OCI-LY3 (cell line): Measurements from ENCODE around the gene FMNL3.

Experiments used
- EZH2phosphoT487 ChIP-seq: fragments of 200-600 bp; shearing (Covaris generic); IDR thresholded peaks from 2 replicates; pipeline ENCODE4 v1.6.1; 2018; ENCODE audit warnings: antibody characterized with exemption, mixed run types, low read depth
- TF ChIP-seq, protein P1 (sequence below): fragments of 200-600, 300-600 bp; sonication (generic); IDR thresholded peaks from 2 replicates; pipeline ENCODE4 v1.5.1; 2014; ENCODE audit warnings: antibody characterized with exemption, low read length, low read depth

DNA sequence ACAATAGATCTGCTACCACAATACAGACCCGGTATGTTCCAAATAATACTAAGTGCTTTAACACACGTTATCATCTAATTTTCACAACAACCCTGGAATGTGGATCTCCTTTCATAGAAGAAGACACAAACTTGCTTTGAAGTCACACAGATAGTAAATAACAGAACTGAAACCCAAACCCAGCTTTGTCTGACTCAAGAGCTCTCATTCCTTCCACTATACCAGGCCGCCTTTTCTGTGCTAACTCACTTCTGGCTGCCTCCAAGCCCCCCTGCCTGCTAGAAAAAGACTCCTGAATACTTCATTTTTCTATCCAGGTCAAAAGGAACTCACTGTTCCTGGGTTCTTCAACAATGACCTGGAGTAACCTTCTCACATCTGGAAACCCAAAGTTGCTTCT lies 46.0 kb downstream of the FMNL3 start:
- TF ChIP-seq, protein P1, sequence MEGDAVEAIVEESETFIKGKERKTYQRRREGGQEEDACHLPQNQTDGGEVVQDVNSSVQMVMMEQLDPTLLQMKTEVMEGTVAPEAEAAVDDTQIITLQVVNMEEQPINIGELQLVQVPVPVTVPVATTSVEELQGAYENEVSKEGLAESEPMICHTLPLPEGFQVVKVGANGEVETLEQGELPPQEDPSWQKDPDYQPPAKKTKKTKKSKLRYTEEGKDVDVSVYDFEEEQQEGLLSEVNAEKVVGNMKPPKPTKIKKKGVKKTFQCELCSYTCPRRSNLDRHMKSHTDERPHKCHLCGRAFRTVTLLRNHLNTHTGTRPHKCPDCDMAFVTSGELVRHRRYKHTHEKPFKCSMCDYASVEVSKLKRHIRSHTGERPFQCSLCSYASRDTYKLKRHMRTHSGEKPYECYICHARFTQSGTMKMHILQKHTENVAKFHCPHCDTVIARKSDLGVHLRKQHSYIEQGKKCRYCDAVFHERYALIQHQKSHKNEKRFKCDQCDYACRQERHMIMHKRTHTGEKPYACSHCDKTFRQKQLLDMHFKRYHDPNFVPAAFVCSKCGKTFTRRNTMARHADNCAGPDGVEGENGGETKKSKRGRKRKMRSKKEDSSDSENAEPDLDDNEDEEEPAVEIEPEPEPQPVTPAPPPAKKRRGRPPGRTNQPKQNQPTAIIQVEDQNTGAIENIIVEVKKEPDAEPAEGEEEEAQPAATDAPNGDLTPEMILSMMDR: no peak
- TF ChIP-seq EZH2phosphoT487: no peak
